Testis (tissue), 3 donors: Measurements from ENCODE around the gene NPTN. TPM values are rescaled to one million over a fixed set of nuclear protein-coding genes. Genes with fewer than 3 reads are reported as not detected.

Experiments used
- DNase-seq: peaks from one replicate; pipeline ENCODE4 v3.0.0-alpha.2; 2019
- H3K27ac ChIP-seq, 2 donors: fragments of 200-600 bp; sonication (generic); one replicate each; pipeline ENCODE4 v1.5.1; 2019
- H3K27me3 ChIP-seq: fragments of 200-600 bp; sonication (generic); one replicate; pipeline ENCODE4 v1.5.1; 2019
- H3K36me3 ChIP-seq: fragments of 200-600 bp; sonication (generic); one replicate; pipeline ENCODE4 v1.5.1; 2017; ENCODE audit warnings: low read depth; ENCODE audit errors: missing control alignments
- H3K4me1 ChIP-seq: fragments of 200-600 bp; sonication (generic); one replicate; pipeline ENCODE4 v1.5.1; 2019
- H3K4me3 ChIP-seq, 2 donors: fragments of 200-600 bp; sonication (generic); one replicate each; pipeline ENCODE4 v1.5.1; 2017 to 2019
- H3K9me3 ChIP-seq: fragments of 200-600 bp; sonication (generic); one replicate; pipeline ENCODE4 v1.5.1; 2017
- POLR2A ChIP-seq: fragments of 450-650 bp; IDR thresholded peaks from one replicate; pipeline ENCODE4 v1.6.1; 2017; ENCODE audit warnings: antibody characterized with exemption, mild to moderate bottlenecking, moderate library complexity
- WGBS, 2 donors: methylation state at CpG; one replicate each; pipeline ENCODE4 v1.1.5; 2018; 5-methylcytosine and 5-hydroxymethylcytosine counted together
- intact Hi-C: fragments of 100-400 bp; cut with DNase I; formaldehyde crosslinking; loops from one replicate; pipeline ENCODE4 v1.15.1; 2023; ENCODE audit warnings: low total_unique reads
- polyA plus RNA-seq: library from polyadenylated mRNA; stranded (reverse); fragments of 350-450 nt; fragmentation: Illumina TruSeq; extraction: RNeasy Lipid Tissue Mini Kit (QIAGEN cat#74804); gene quantifications from one replicate; pipeline ENCODE4 v1.2.3, GENCODE V29; 2014; ENCODE audit warnings: low read depth, low replicate concordance; ENCODE audit not compliant: insufficient read depth
- total RNA-seq, 2 donors: library from RNA; depleted of rRNA; stranded (reverse); fragments of >200 nt; gene quantifications; one replicate each; pipeline ENCODE4 v1.2.3, GENCODE V29; 2016
- TF ChIP-seq, protein P1 (sequence below), 3 experiments: fragments of 450-650 bp in 2 of 3; fragments of 200-600 bp in 1 of 3; sonication (generic) in 1 of 3; IDR thresholded peaks; one replicate each; pipeline ENCODE4 v1.5.1; 2016 to 2019; ENCODE audit warnings: antibody characterized with exemption in 3 of 3, mild to moderate bottlenecking in 2 of 3, moderate library complexity in 1 of 3

Gene NPTN
- total and polyA plus RNA-seq, 3 donors from 2014 or later: 177 to 256 (median 180) TPM

GRCh38 chr15:73601451-73602445 lies 31.4 kb downstream of the NPTN start:
- TF ChIP-seq POLR2A: no peak
- TF ChIP-seq, protein P1, sequence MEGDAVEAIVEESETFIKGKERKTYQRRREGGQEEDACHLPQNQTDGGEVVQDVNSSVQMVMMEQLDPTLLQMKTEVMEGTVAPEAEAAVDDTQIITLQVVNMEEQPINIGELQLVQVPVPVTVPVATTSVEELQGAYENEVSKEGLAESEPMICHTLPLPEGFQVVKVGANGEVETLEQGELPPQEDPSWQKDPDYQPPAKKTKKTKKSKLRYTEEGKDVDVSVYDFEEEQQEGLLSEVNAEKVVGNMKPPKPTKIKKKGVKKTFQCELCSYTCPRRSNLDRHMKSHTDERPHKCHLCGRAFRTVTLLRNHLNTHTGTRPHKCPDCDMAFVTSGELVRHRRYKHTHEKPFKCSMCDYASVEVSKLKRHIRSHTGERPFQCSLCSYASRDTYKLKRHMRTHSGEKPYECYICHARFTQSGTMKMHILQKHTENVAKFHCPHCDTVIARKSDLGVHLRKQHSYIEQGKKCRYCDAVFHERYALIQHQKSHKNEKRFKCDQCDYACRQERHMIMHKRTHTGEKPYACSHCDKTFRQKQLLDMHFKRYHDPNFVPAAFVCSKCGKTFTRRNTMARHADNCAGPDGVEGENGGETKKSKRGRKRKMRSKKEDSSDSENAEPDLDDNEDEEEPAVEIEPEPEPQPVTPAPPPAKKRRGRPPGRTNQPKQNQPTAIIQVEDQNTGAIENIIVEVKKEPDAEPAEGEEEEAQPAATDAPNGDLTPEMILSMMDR (IDR thresholded peaks at IDR 0.05): no peak
- H3K4me1 ChIP-seq: peaks cover 40% of the 10 kb centered on the region
- H3K36me3 ChIP-seq: no peaks in the 10 kb centered on the region
- H3K27me3 ChIP-seq: no peaks in the 10 kb centered on the region
- intact Hi-C loops: no loop called here
- H3K9me3 ChIP-seq: no peaks in the 10 kb centered on the region
- peak overlapping the region in 1 of 2 donors; percentile 68 for H3K27ac ChIP-seq
- H3K4me3 ChIP-seq: no peak overlapping the region
- 45% methylated on average over 7 of the region's 7 CpGs for WGBS, 2 donors
- DNase-seq: peak; percentile 34

DNA sequence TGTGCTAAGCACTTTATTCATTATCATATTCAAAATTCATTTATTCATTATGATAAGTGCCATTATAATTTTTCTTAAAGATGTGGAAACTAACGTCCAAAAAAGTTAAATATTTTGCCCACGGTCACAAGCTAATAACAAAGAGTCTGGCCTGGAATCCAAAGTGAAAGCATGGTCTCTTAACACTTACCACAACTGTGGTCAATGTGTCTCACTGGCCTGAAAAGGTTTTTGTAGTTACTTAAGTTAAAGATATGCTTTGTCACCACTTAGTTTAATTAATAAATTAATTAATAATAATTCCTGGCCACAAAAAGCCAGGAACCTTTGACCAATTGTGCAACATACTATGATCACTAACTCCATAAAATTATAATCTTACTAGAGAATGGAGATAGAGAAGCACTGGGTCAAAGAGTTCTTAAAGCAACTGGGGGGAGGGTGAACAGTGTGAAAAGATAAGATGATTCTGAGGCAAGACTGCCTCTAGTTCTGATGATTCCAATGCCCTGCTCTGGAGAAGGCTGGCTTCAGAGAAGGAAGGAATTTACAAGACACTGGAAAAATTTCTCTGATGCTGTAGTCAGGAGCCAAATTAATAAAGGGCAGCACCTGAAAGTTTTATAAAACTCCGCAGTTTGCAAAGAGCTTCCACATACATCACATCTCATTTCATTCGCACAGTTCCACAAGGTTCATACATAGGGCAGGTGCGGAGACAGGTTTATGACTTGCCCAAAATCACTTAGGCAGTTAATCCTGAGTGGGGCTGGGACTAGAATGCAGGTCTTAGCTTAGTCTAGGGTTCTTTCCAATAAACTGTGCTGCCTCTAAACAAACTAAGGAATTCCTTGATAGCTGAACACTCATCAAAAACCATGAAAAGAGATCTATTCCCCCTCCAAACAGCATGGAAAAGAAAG lies 32.5 kb downstream of the NPTN start:
- peaks cover 40% of the 10 kb centered on the region for H3K4me1 ChIP-seq
- WGBS, 2 donors: 88 to 89% methylated on average over 5 of the region's 5 CpGs

DNA sequence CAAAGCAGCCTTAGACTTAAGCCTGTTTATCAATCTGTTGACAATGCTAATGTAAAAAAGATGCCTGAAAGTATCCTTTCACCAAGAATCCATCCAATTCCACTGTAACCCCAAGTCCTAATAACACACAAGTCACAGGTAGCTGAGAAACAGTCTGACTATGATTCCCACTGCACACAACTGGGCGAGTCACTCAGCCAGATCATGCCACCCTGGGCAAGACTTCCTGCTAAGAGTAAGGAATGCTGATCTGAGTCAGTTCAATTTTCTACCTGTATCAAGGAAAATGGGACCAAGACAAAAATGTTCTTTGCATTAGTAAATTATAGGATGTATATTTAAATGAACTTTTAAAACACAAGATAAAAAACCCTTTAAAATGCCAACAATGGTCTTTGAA lies 33.3 kb downstream of the NPTN start:
- WGBS, 2 donors: 85 to 95% methylated on average over 1 of the region's 1 CpG
- TF ChIP-seq, protein P1 (IDR thresholded peaks at IDR 0.05): no peak
- TF ChIP-seq POLR2A: no peak
- H3K9me3 ChIP-seq: no peaks in the 10 kb centered on the region
- no peak overlapping the region for H3K27ac ChIP-seq
- DNase-seq: no peak
- no peaks in the 10 kb centered on the region for H3K36me3 ChIP-seq
- intact Hi-C loops: no loop called here
- peaks cover 40% of the 10 kb centered on the region for H3K4me1 ChIP-seq
- no peaks in the 10 kb centered on the region for H3K27me3 ChIP-seq
- H3K4me3 ChIP-seq: no peak overlapping the region

More for the DNA sequence above, 32.5 kb downstream of the NPTN start:
- intact Hi-C loops: no loop called here
- DNase-seq: no peak
- no peak overlapping the region for H3K4me3 ChIP-seq
- TF ChIP-seq, protein P1 (IDR thresholded peaks at IDR 0.05): no peak
- TF ChIP-seq POLR2A: no peak
- H3K27ac ChIP-seq: no peak overlapping the region
- no peaks in the 10 kb centered on the region for H3K36me3 ChIP-seq
- H3K27me3 ChIP-seq: no peaks in the 10 kb centered on the region
- H3K9me3 ChIP-seq: no peaks in the 10 kb centered on the region

- H3K27me3 ChIP-seq: no peaks in the 10 kb centered on the region
- H3K4me3 ChIP-seq: no peak overlapping the region
- TF ChIP-seq, protein P1 (IDR thresholded peaks at IDR 0.05): no peak
- no peak for TF ChIP-seq POLR2A
- H3K9me3 ChIP-seq: no peaks in the 10 kb centered on the region
- H3K27ac ChIP-seq: no peak overlapping the region
- no peaks in the 10 kb centered on the region for H3K36me3 ChIP-seq
- 42 to 49% methylated on average over 3 of the region's 3 CpGs for WGBS, 2 donors
- H3K4me1 ChIP-seq: peaks cover 40% of the 10 kb centered on the region
- no peak for DNase-seq
- intact Hi-C loops: no loop called here
These were observed 34.5 kb downstream of the NPTN start for GRCh38 chr15:73598530-73599160.
